RWPE1 (cell line): ENCODE results near the gene ASH1L.
"Not testable (repeated sequence)": the region's sequence is repeated elsewhere in the genome, so short reads cannot be mapped to it uniquely, and the experiment has no call there.

Experiments
- CTCF ChIA-PET: fragments of 350-600 bp; sonication (Branson Sonifier 250); formaldehyde crosslinking; extraction: SDS; loops from one replicate; lab custom pipeline; 2021; lab: Yijun Ruan, JAX
- POLR2A ChIA-PET: fragments of 400-600 bp; formaldehyde crosslinking; extraction: SDS; loops from one replicate; lab custom pipeline; 2020; ENCODE audit warnings: antibody characterized with exemption; ENCODE audit not compliant: low non-redundant PET; lab: Yijun Ruan, JAX
- DNase-seq: peaks from one replicate; pipeline ENCODE4 v3.0.0; 2012; ENCODE audit warnings: low spot score
- H3K27ac ChIP-seq: fragments of 450-650 bp; 2 replicates; pipeline ENCODE4 v1.5.1; 2017
- CTCF ChIP-seq: fragments of 450-650 bp; conservative IDR thresholded peaks from 2 replicates; pipeline ENCODE4 v1.5.1; 2017; ENCODE audit warnings: low read depth, mild to moderate bottlenecking

Gene ASH1L, protein sequence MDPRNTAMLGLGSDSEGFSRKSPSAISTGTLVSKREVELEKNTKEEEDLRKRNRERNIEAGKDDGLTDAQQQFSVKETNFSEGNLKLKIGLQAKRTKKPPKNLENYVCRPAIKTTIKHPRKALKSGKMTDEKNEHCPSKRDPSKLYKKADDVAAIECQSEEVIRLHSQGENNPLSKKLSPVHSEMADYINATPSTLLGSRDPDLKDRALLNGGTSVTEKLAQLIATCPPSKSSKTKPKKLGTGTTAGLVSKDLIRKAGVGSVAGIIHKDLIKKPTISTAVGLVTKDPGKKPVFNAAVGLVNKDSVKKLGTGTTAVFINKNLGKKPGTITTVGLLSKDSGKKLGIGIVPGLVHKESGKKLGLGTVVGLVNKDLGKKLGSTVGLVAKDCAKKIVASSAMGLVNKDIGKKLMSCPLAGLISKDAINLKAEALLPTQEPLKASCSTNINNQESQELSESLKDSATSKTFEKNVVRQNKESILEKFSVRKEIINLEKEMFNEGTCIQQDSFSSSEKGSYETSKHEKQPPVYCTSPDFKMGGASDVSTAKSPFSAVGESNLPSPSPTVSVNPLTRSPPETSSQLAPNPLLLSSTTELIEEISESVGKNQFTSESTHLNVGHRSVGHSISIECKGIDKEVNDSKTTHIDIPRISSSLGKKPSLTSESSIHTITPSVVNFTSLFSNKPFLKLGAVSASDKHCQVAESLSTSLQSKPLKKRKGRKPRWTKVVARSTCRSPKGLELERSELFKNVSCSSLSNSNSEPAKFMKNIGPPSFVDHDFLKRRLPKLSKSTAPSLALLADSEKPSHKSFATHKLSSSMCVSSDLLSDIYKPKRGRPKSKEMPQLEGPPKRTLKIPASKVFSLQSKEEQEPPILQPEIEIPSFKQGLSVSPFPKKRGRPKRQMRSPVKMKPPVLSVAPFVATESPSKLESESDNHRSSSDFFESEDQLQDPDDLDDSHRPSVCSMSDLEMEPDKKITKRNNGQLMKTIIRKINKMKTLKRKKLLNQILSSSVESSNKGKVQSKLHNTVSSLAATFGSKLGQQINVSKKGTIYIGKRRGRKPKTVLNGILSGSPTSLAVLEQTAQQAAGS (N-terminal part only)

GRCh38 chr1:155562581-155563376, at the start of gene ASH1L:
Gene ASH1L (minus strand): TSS chr1:155562803. CDS start chr1:155521519, 41,284 bp downstream.
- ChIA-PET POLR2A (no interaction called here), CTCF (no interaction called here)
- no peak for TF ChIP-seq CTCF
- H3K27ac ChIP-seq, result peak within 1 kb of the TSS; percentile 94
- DNase-seq, result peak; percentile 94

DNA sequence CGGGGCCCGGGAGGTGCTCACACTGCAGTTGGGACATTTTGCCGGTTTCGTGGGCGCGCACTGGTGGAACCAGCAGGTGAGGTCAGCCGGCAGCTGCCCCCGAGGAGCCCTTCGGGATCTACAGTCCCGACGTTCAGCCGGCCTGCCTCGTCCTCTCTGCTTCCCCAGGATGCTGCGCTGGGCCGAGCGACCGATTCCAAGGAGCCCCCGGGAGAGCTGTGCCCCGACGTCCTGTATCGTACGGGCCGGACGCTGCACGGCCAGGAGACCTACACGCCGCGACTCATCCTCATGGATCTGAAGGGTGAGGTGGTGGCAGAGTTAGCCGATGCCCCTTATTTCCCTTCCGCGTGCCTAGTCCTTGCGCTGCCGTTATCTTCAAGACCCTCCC, 47.6 kb upstream of the ASH1L start:
- DNase-seq, H3K27ac ChIP-seq, CTCF ChIA-PET: not testable (repeated sequence)
- POLR2A ChIA-PET, result interaction anchor here (0.6 kb wide), 1 partner anchor 1721 kb away, joined by 3 read pairs; no protein-coding TSS in a partner anchor

DNA sequence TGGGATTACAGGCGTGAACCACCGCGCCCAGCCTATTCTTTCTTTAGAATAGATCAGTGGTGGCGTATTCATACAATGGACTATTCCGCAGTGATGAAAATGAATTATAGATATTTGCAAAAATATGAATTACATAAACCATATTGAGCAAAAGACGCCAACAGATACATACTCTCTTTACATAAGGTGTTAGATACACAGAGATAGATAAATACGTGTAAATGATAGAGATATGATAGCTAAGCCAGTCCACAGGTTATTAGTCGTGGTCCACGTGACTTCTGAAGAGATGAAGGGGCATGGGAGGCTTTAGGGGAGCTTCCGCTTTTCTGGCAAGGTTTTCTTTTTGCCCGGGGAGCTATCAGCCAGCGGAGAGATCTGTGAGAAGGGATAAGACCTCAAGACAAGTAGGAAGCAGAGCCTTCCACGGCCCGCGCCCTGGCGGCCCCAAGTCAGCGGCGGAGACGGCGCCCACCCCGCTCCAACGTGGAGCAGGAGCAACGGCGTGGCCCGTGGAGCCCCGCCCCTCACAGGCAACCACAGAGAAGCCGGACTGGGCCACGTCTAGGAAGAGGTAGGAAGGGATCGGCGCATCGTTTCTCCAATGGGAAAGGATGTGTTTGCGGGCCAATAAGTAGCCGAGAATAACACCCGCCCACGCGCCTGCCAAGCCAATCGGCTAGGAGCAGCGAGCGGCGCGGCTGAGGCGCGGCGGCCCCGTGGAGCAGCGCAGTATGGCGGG, 47.1 kb upstream of the ASH1L start, which contains the start of gene MSTO1:
Gene MSTO1, plus strand, starts transcription at position 704 of the 742 bp plus-strand sequence. Its CDS starts 31 bp downstream, at position 735.
- peak within 1 kb of the TSS; percentile 64 for H3K27ac ChIP-seq
- ChIA-PET CTCF (no interaction called here), POLR2A (interaction anchor here (0.6 kb wide), 1 partner anchor 1720 kb away, joined by 3 read pairs; no protein-coding TSS in a partner anchor)

DNA sequence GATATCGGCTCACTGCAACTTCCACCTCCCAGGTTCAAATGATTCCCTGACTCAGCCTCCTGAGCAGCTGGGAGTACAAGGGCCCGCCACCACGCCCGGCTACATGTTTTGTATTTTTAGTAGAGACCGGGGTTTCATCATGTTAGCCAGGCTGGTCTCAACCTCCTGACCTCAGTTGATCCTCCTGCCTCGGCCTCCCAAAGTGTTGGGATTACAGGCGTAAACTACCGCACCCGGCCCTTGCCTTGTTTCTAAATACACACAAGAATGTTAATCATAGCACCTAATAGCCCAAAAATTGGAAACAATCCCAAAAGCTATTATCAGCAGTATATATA, 46.3 kb upstream of the ASH1L start:
- DNase-seq, result no peak
- POLR2A ChIA-PET, result interaction anchor here (0.5 to 0.7 kb wide), 2 partner anchors 54 to 333 kb away, joined by 3 read pairs; no protein-coding TSS in a partner anchor
- no peak for TF ChIP-seq CTCF
- CTCF ChIA-PET, result interaction anchor here (0.6 kb wide), 1 partner anchor 407 kb away, joined by 4 read pairs; no protein-coding TSS in a partner anchor
- H3K27ac ChIP-seq, result no peak overlapping the region

More for the DNA sequence above, 47.1 kb upstream of the ASH1L start, which contains the start of gene MSTO1:
- peak; percentile 95 for DNase-seq
- no peak for TF ChIP-seq CTCF

DNA sequence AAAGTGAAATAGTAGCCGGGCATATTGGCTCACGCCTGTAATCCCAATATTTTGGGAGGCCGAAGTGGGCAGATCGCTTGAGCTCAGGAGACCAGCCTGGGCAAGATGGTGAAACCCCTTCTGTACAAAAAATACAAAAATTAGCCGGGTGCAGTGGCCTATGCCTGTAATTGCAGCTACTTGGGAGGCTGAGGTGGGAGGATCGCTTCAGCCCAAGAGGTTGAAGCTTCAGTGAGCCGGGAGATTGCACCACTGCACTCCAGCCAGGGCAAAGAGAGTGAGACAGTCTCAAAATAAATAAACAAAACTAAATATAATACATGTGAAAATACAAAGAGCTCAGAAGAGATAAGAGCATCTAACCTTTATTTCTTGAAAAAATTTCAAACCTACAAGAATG, 45.1 kb upstream of the ASH1L start:
- no peak for DNase-seq
- TF ChIP-seq CTCF, result no peak
- CTCF ChIA-PET, result no interaction called here
- POLR2A ChIA-PET, result no interaction called here
- H3K27ac ChIP-seq, result no peak overlapping the region

- POLR2A ChIA-PET, DNase-seq: not testable (repeated sequence)
- CTCF ChIA-PET, result interaction anchor here (0.7 kb wide), 1 partner anchor 167 kb away, joined by 4 read pairs; no protein-coding TSS in a partner anchor
Observed at GRCh38 chr1:155599828-155600572, 37.4 kb upstream of the ASH1L start.

More at GRCh38 chr1:155599828-155600572, 37.4 kb upstream of the ASH1L start:
- not testable (repeated sequence) for H3K27ac ChIP-seq
